A673 (cell line): ENCODE data around the gene RPS6KL1. TPM values are rescaled to one million over a fixed set of nuclear protein-coding genes. Genes with fewer than 3 reads are reported as not detected.

ENCODE experiments used
- BruUV-seq: library from RNA; stranded (reverse); fragments of 400-500 nt; replicated peaks from 2 replicates; lab custom pipeline; 2021; lab: Mats Ljungman, UMichigan
- CTCF ChIA-PET: fragments of 300-600 bp; sonication (Branson Sonifier 250); formaldehyde crosslinking; loops from one replicate; lab custom pipeline; 2022; ENCODE audit warnings: antibody characterized with exemption; lab: Charles Lee
- POLR2A ChIA-PET: fragments of 300-600 bp; sonication (Branson Sonifier 250); formaldehyde crosslinking; loops from one replicate; lab custom pipeline; 2022; ENCODE audit warnings: antibody characterized with exemption; ENCODE audit not compliant: low non-redundant PET; lab: Charles Lee
- DNase-seq: peaks from one replicate; pipeline ENCODE4 v3.0.0-alpha.2; 2015; ENCODE audit warnings: low spot score
- H3K27ac ChIP-seq: fragments of 200-600 bp; sonication (generic); 2 replicates; pipeline ENCODE4 v1.5.1; 2016; ENCODE audit warnings: mixed run types, low read depth, mild to moderate bottlenecking, mixed read lengths, antibody characterized with exemption, low read length; ENCODE audit not compliant: poor library complexity, severe bottlenecking
- H3K27me3 ChIP-seq: fragments of 200-600 bp; sonication (generic); replicated peaks from 2 replicates; pipeline ENCODE4 v1.6.1; 2017; ENCODE audit warnings: mixed run types, low read depth, mild to moderate bottlenecking, mixed read lengths, antibody characterized with exemption, low read length; ENCODE audit not compliant: insufficient read depth, poor library complexity
- H3K36me3 ChIP-seq: fragments of 200-600 bp; sonication (generic); 2 replicates; pipeline ENCODE4 v1.6.1; 2016; ENCODE audit warnings: mixed run types, mild to moderate bottlenecking, mixed read lengths, antibody characterized with exemption, low read length; ENCODE audit not compliant: insufficient read depth, poor library complexity, severe bottlenecking
- H3K4me1 ChIP-seq: fragments of 200-600 bp; sonication (generic); 2 replicates; pipeline ENCODE4 v1.6.1; 2017; ENCODE audit warnings: mixed run types, mild to moderate bottlenecking, mixed read lengths, antibody characterized with exemption, low read length; ENCODE audit not compliant: insufficient read depth, poor library complexity, severe bottlenecking
- H3K4me3 ChIP-seq: fragments of 200-600 bp; sonication (generic); 2 replicates; pipeline ENCODE4 v1.5.1; 2016; ENCODE audit warnings: low read depth, mixed run types, mild to moderate bottlenecking, mixed read lengths, low read length; ENCODE audit not compliant: poor library complexity, severe bottlenecking
- H3K9me3 ChIP-seq: fragments of 200-600 bp; sonication (generic); 2 replicates; pipeline ENCODE4 v1.6.1; 2016; ENCODE audit warnings: mixed run types, low read depth, mild to moderate bottlenecking, mixed read lengths, antibody characterized with exemption, low read length; ENCODE audit not compliant: poor library complexity, severe bottlenecking
- CTCF ChIP-seq: fragments of 300-800, 200-600 bp; sonication (generic); conservative IDR thresholded peaks from 2 replicates; pipeline ENCODE4 v1.5.1; 2017; ENCODE audit warnings: low read depth, mild to moderate bottlenecking, antibody characterized with exemption, low read length, moderate library complexity, mixed read lengths
- EZH2 ChIP-seq: fragments of 200-600 bp; sonication (generic); IDR thresholded peaks from 2 replicates; pipeline ENCODE4 v1.6.1; 2017; ENCODE audit warnings: borderline replicate concordance, low read depth, mild to moderate bottlenecking, mixed read lengths, antibody characterized with exemption, low read length; ENCODE audit not compliant: poor library complexity, severe bottlenecking
- intact Hi-C: fragments of 100-400 bp; cut with micrococcal nuclease; formaldehyde crosslinking; loops from one replicate; pipeline ENCODE4 v1.10.0; 2022; ENCODE audit not compliant: unreplicated experiment
- total RNA-seq: library from RNA; stranded (reverse); gene quantifications from 2 replicates; pipeline ENCODE4 v1.2.3, GENCODE V29; 2021

RPS6KL1 gene
- total RNA-seq, 1 experiment from 2014 or later: 0.80 TPM

GRCh38 chr14:74882103-74882920 lies 40.7 kb downstream of the RPS6KL1 start:
- ChIA-PET POLR2A (interaction anchor here (0.7 to 0.8 kb wide), 2 partner anchors 77 to 175 kb away, joined by 3 to 5 read pairs; no protein-coding TSS in a partner anchor), CTCF (interaction anchor here (0.7 to 0.9 kb wide), 3 partner anchors 21 to 65 kb away, joined by 3 to 4 read pairs (median 4); no protein-coding TSS in a partner anchor)
- Histone ChIP-seq H3K4me1 (peaks cover 12% of the 10 kb centered on the region), H3K36me3 (peaks cover 7% of the 10 kb centered on the region), H3K27me3 (no peaks in the 10 kb centered on the region), H3K27ac (peak overlapping the region; percentile 96), H3K4me3 (peak overlapping the region; percentile 98), H3K9me3 (no peaks in the 10 kb centered on the region)
- BruUV-seq: no TSS peak
- DNase-seq: peak; percentile 50
- TF ChIP-seq EZH2: no peak
- intact Hi-C loops: no loop called here

GRCh38 chr14:74881431-74882102 lies 41.5 kb downstream of the RPS6KL1 start, which contains the start of gene DLST:
DLST (plus strand) TSS chr14:74881916; CDS start chr14:74881954, 38 bp downstream.
- no TSS peak for BruUV-seq
- H3K9me3 ChIP-seq: no peaks in the 10 kb centered on the region
- ChIA-PET CTCF (interaction anchor here (0.6 to 0.9 kb wide), 3 partner anchors 21 to 22 kb away, joined by 3 to 4 read pairs (median 3); no protein-coding TSS in a partner anchor), POLR2A (interaction anchor here (0.8 kb wide), 1 partner anchor 78 kb away, joined by 5 read pairs; no protein-coding TSS in a partner anchor)
- DNase-seq: peak; percentile 94
- no peaks in the 10 kb centered on the region for H3K27me3 ChIP-seq
- peaks cover 7% of the 10 kb centered on the region for H3K36me3 ChIP-seq
- peak within 1 kb of the TSS; percentile 96 for H3K27ac ChIP-seq
- peaks cover 12% of the 10 kb centered on the region for H3K4me1 ChIP-seq
- intact Hi-C loops: no loop called here
- peak within 1 kb of the TSS; percentile 98 for H3K4me3 ChIP-seq
- no peak for TF ChIP-seq CTCF
- no peak for TF ChIP-seq EZH2

GRCh38 chr14:74879427-74880182 lies 43.5 kb downstream of the RPS6KL1 start:
- BruUV-seq: no TSS peak

More at GRCh38 chr14:74879427-74880182, 43.5 kb downstream of the RPS6KL1 start:
- no peak overlapping the region for H3K4me3 ChIP-seq
- intact Hi-C loops: no loop called here
- DNase-seq: no peak
- POLR2A ChIA-PET: no interaction called here
- CTCF ChIA-PET: interaction anchor here (1.3 to 1.7 kb wide), 3 partner anchors 12 to 208 kb away, joined by 8 to 16 read pairs (median 11); no protein-coding TSS in a partner anchor
- no peaks in the 10 kb centered on the region for H3K27me3 ChIP-seq
- H3K4me1 ChIP-seq: peaks cover 12% of the 10 kb centered on the region
- TF ChIP-seq EZH2: no peak
- TF ChIP-seq CTCF: no peak
- H3K27ac ChIP-seq: no peak overlapping the region
- no peaks in the 10 kb centered on the region for H3K9me3 ChIP-seq
- H3K36me3 ChIP-seq: no peaks in the 10 kb centered on the region
